Spleen (tissue), 11 donors: Measurements from ENCODE around the gene RPL15. TPM values are rescaled to one million over a fixed set of nuclear protein-coding genes. Genes with fewer than 3 reads are reported as not detected.
"Not testable (repeated sequence)": the region's sequence is repeated elsewhere in the genome, so short reads cannot be mapped to it uniquely, and the experiment has no call there.

Source experiments
- DNase-seq: peaks from one replicate; pipeline ENCODE4 v3.0.0-alpha.2; 2020
- H3K27ac ChIP-seq, 8 donors: fragments of 200-600 bp; sonication (generic) in 7 of 8; 1 replicate in 4 of 8; 2 replicates in 4 of 8; pipeline versions ENCODE4 v1.5.0 to v1.8.0; 2016 to 2021; ENCODE audit warnings: inconsistent platforms in 4 of 8, mild to moderate bottlenecking in 4 of 8, moderate library complexity in 1 of 8
- H3K27me3 ChIP-seq, 7 donors: fragments of 200-600 bp; sonication (generic) in 6 of 7; replicated peaks in 1 of 7; 1 replicate in 4 of 7; 2 replicates in 3 of 7; pipeline versions ENCODE4 v1.5.0 to v1.8.0; 2016 to 2021; ENCODE audit warnings: inconsistent platforms in 3 of 7, mild to moderate bottlenecking in 1 of 7
- H3K36me3 ChIP-seq, 6 donors: fragments of 200-600 bp; sonication (generic) in 5 of 6; 1 replicate in 4 of 6; 2 replicates in 2 of 6; pipeline versions ENCODE4 v1.5.0 to v1.8.0; 2016 to 2021; ENCODE audit warnings: inconsistent platforms in 2 of 6
- H3K4me1 ChIP-seq, 6 donors: fragments of 200-600 bp; sonication (generic) in 5 of 6; 1 replicate in 3 of 6; 2 replicates in 3 of 6; pipeline versions ENCODE4 v1.5.0 to v1.8.0; 2016 to 2021; ENCODE audit warnings: inconsistent platforms in 3 of 6
- H3K4me3 ChIP-seq, 8 donors: fragments of 200-600 bp; sonication (generic) in 7 of 8; 1 replicate in 4 of 8; 2 replicates in 4 of 8; pipeline versions ENCODE4 v1.5.0 to v1.8.0; 2016 to 2021; ENCODE audit warnings: inconsistent platforms in 4 of 8, mild to moderate bottlenecking in 4 of 8, moderate library complexity in 2 of 8
- H3K9me3 ChIP-seq, 8 donors: fragments of 200-600 bp; sonication (generic) in 7 of 8; 1 replicate in 4 of 8; 2 replicates in 4 of 8; pipeline versions ENCODE4 v1.5.0 to v1.8.0; 2016 to 2021; ENCODE audit warnings: inconsistent platforms in 4 of 8
- CTCF ChIP-seq, 11 experiments: fragments of 200-600 bp in 7 of 11; fragments of 450-650 bp in 4 of 11; sonication (generic) in 4 of 11; IDR thresholded peaks in 8 of 11; conservative IDR thresholded peaks in 3 of 11; 1 replicate in 7 of 11; 2 replicates in 4 of 11; pipeline versions ENCODE4 v1.4.0 to v1.8.0; 2016 to 2021; ENCODE audit warnings: antibody characterized with exemption in 11 of 11, inconsistent platforms in 4 of 11, mild to moderate bottlenecking in 1 of 11
- POLR2A ChIP-seq, 3 donors: fragments of 450-650 bp; IDR thresholded peaks; one replicate each; pipeline ENCODE4 v1.5.1; 2017; ENCODE audit warnings: antibody characterized with exemption in 3 of 3, mild to moderate bottlenecking in 1 of 3
- POLR2AphosphoS5 ChIP-seq, 3 donors: sonication (generic); formaldehyde crosslinking; IDR thresholded peaks; one replicate each; pipeline ENCODE4 v1.5.1; 2017; ENCODE audit warnings: antibody characterized with exemption in 3 of 3
- WGBS, 5 donors: extraction: QIAGEN DNeasy Blood & Tissue Kit in 3 of 5; methylation state at CpG; one replicate each; pipeline versions ENCODE4 v1.1.5 to v1.1.7; 2013 to 2018; 5-methylcytosine and 5-hydroxymethylcytosine counted together
- intact Hi-C: fragments of 100-400 bp; cut with DNase I; formaldehyde crosslinking; loops from one replicate; pipeline ENCODE4 v1.15.0; 2023; ENCODE audit warnings: low total_unique reads
- polyA plus RNA-seq, 3 donors: library from polyadenylated mRNA; stranded (reverse); fragments of 200-250 nt; gene quantifications; one replicate each; pipeline ENCODE4 v1.2.1, GENCODE V29; 2013
- total RNA-seq, 7 donors: library from RNA; depleted of rRNA in 3 of 7; stranded (reverse); fragments of >200 nt in 3 of 7; fragmentation: NEBNext Ultra II Directional in 4 of 7; extraction: Animal tissue kit (Norgen Biotek cat#: 25700) in 4 of 7; gene quantifications; one replicate each; pipeline versions ENCODE4 v1.1.0 to v1.2.1, GENCODE V29; 2016 to 2021
- donor health status: healthy with polysubstance abuse.
- donor health status: DM: no; HTN: no; CAD: no; lungs with moderate emphysema.
- donor health status: DM: no; HTN: no; CAD: no.
- donor health status: Bipolar disorder and iron deficiency.
- donor health status: healthy.
- donor health status: DM: no; HTN: no; CAD: no.
- donor health status: DM: yes; HTN: yes; CAD: no.

RPL15 gene
- total and polyA plus RNA-seq, 10 donors, result 1,270 to 6,830 (median 1,691) TPM

- H3K27ac ChIP-seq, result no peak overlapping the region
- no peaks in the 10 kb centered on the region for H3K27me3 ChIP-seq
- no peaks in the 10 kb centered on the region for H3K4me1 ChIP-seq
- TF ChIP-seq CTCF (IDR thresholded peaks at IDR 0.05 in 8 of 11, conservative IDR thresholded peaks at IDR 0.05 in 3 of 11) (no peak), POLR2A (IDR thresholded peaks at IDR 0.05) (no peak), POLR2AphosphoS5 (IDR thresholded peaks at IDR 0.05) (no peak)
- H3K36me3 ChIP-seq, result peaks cover 0 to 71% (median 22%) of the 10 kb centered on the region in 6 donors
- DNase-seq, result no peak
- 85 to 90% (median 87%) methylated on average over 6 of the region's 6 CpGs for WGBS, 5 donors
- no peaks in the 10 kb centered on the region for H3K9me3 ChIP-seq
- H3K4me3 ChIP-seq, result no peak overlapping the region
- intact Hi-C loops, result no loop called here
Measured at GRCh38 chr3:23900744-23901143, 16.2 kb upstream of the RPL15 start.

GRCh38 chr3:23904545-23904944 is 12.4 kb upstream of the RPL15 start:
- DNase-seq, result no peak

GRCh38 chr3:23909341-23909740 is 7.6 kb upstream of the RPL15 start:
- TF ChIP-seq CTCF (IDR thresholded peaks at IDR 0.05 in 8 of 11, conservative IDR thresholded peaks at IDR 0.05 in 3 of 11) (no peak), POLR2AphosphoS5 (IDR thresholded peaks at IDR 0.05) (no peak), POLR2A (IDR thresholded peaks at IDR 0.05) (no peak)
- WGBS, 5 donors, result 84 to 95% (median 89%) methylated on average over 7 of the region's 7 CpGs
- peaks cover 0 to 45% (median 6%) of the 10 kb centered on the region in 6 donors for H3K36me3 ChIP-seq
- no peak overlapping the region for H3K4me3 ChIP-seq
- DNase-seq, result no peak
- no peaks in the 10 kb centered on the region for H3K9me3 ChIP-seq
- intact Hi-C loops, result no loop called here
- no peaks in the 10 kb centered on the region for H3K27me3 ChIP-seq
- peaks cover 0 to 4% (median 0%) of the 10 kb centered on the region in 6 donors for H3K4me1 ChIP-seq
- no peak overlapping the region for H3K27ac ChIP-seq

More at GRCh38 chr3:23904545-23904944, 12.4 kb upstream of the RPL15 start:
- Histone ChIP-seq H3K4me1 (no peaks in the 10 kb centered on the region), H3K27ac (no peak overlapping the region), H3K4me3 (no peak overlapping the region), H3K36me3 (peaks cover 0 to 61% (median 12%) of the 10 kb centered on the region in 6 donors), H3K27me3 (no peaks in the 10 kb centered on the region), H3K9me3 (no peaks in the 10 kb centered on the region)
- no peak for TF ChIP-seq POLR2A (IDR thresholded peaks at IDR 0.05)
- no peak for TF ChIP-seq CTCF (IDR thresholded peaks at IDR 0.05 in 8 of 11, conservative IDR thresholded peaks at IDR 0.05 in 3 of 11)
- TF ChIP-seq POLR2AphosphoS5 (IDR thresholded peaks at IDR 0.05), result no peak
- intact Hi-C loops, result no loop called here

GRCh38 chr3:23911397-23911796 is 5.5 kb upstream of the RPL15 start:
- TF ChIP-seq CTCF (IDR thresholded peaks at IDR 0.05 in 8 of 11, conservative IDR thresholded peaks at IDR 0.05 in 3 of 11) (no peak), POLR2A (IDR thresholded peaks at IDR 0.05) (no peak), POLR2AphosphoS5 (IDR thresholded peaks at IDR 0.05) (no peak)
- Histone ChIP-seq H3K4me1 (peaks cover 7 to 24% (median 18%) of the 10 kb centered on the region in 6 donors), H3K27ac (no peak overlapping the region), H3K9me3 (no peaks in the 10 kb centered on the region), H3K4me3 (no peak overlapping the region), H3K36me3 (peaks cover 0 to 39% (median 6%) of the 10 kb centered on the region in 6 donors), H3K27me3 (no peaks in the 10 kb centered on the region)
- intact Hi-C loops, result no loop called here
- 89 to 100% (median 95%) methylated on average over 2 of the region's 2 CpGs for WGBS, 5 donors
- DNase-seq, result no peak

- Histone ChIP-seq H3K36me3 (peaks cover 0 to 33% (median 6%) of the 10 kb centered on the region in 6 donors), H3K4me1 (peaks cover 7 to 24% (median 20%) of the 10 kb centered on the region in 6 donors)
- WGBS, 5 donors, result 76 to 96% (median 90%) methylated on average over 3 of the region's 3 CpGs
- H3K27ac ChIP-seq, H3K27me3 ChIP-seq, H3K9me3 ChIP-seq, intact Hi-C loops, H3K4me3 ChIP-seq, DNase-seq: not testable (repeated sequence)
Measured at GRCh38 chr3:23912335-23912734, 4.6 kb upstream of the RPL15 start.
